Tibial nerve (tissue), 4 donors: ENCODE measurements around the gene ILF2. TPM values are rescaled to one million over a fixed set of nuclear protein-coding genes. Genes with fewer than 3 reads are reported as not detected.

Experiments used
- DNase-seq, 2 donors: peaks; one replicate each; pipeline ENCODE4 v3.0.0-alpha.2; 2019; ENCODE audit warnings: low spot score in 2 of 2
- H3K27ac ChIP-seq, 4 donors: fragments of 200-600 bp; sonication (generic) in 3 of 4; one replicate each; pipeline ENCODE4 v1.5.1; 2017 to 2019; ENCODE audit warnings: mild to moderate bottlenecking in 1 of 4
- H3K27me3 ChIP-seq, 2 donors: fragments of 200-600 bp; sonication (generic) in 1 of 2; one replicate each; pipeline versions ENCODE4 v1.5.1 to v1.6.0; 2017 to 2019
- H3K36me3 ChIP-seq, 3 donors: fragments of 200-600 bp; sonication (generic); one replicate each; pipeline ENCODE4 v1.5.1; 2018 to 2019
- H3K4me1 ChIP-seq, 4 donors: fragments of 200-600 bp; sonication (generic) in 3 of 4; one replicate each; pipeline ENCODE4 v1.5.1; 2017 to 2019
- H3K4me3 ChIP-seq, 4 donors: fragments of 200-600 bp; sonication (generic) in 3 of 4; one replicate each; pipeline ENCODE4 v1.5.1; 2017 to 2019; ENCODE audit warnings: mild to moderate bottlenecking in 1 of 4, moderate library complexity in 1 of 4
- H3K9me3 ChIP-seq, 4 donors: fragments of 200-600 bp; sonication (generic) in 3 of 4; one replicate each; pipeline ENCODE4 v1.5.1; 2017 to 2019
- EP300 ChIP-seq, 2 donors: sonication (generic); formaldehyde crosslinking; IDR thresholded peaks; one replicate each; pipeline ENCODE4 v1.6.1; 2017; ENCODE audit warnings: antibody characterized with exemption in 2 of 2, mild to moderate bottlenecking in 1 of 2
- POLR2A ChIP-seq, 2 donors: fragments of 450-650 bp; IDR thresholded peaks; one replicate each; pipeline ENCODE4 v1.6.1; 2017; ENCODE audit warnings: antibody characterized with exemption in 2 of 2, mild to moderate bottlenecking in 2 of 2, moderate library complexity in 2 of 2
- WGBS, 2 donors: methylation state at CpG; one replicate each; pipeline ENCODE4 v1.1.5; 2018; 5-methylcytosine and 5-hydroxymethylcytosine counted together
- small RNA-seq: library from RNA; depleted of rRNA; stranded (forward); fragments of <200 nt; gene quantifications from one replicate; pipeline ENCODE3, GENCODE V24; 2016
- total RNA-seq, 4 donors: library from RNA; depleted of rRNA; stranded (reverse); fragments of >200 nt; gene quantifications; one replicate each; pipeline ENCODE4 v1.1.0, GENCODE V29; 2016
- TF ChIP-seq, protein P1 (sequence below), 5 experiments: fragments of 200-600 bp in 3 of 5; fragments of 450-650 bp in 2 of 5; sonication (generic) in 3 of 5; IDR thresholded peaks; one replicate each; pipeline ENCODE4 v1.5.1; 2016 to 2019; ENCODE audit warnings: antibody characterized with exemption in 5 of 5, mild to moderate bottlenecking in 3 of 5, moderate library complexity in 2 of 5

Gene ILF2
- total RNA-seq, 4 donors from 2014 or later: 62.8 to 102 (median 76.7) TPM

- WGBS, 2 donors: 74 to 85% methylated on average over 2 of the region's 2 CpGs
- Histone ChIP-seq H3K36me3 (peaks cover 0 to 13% (median 0%) of the 10 kb centered on the region in 3 donors), H3K4me3 (no peak overlapping the region), H3K27ac (peak overlapping the region in 3 of 4 donors; percentile 40 to 99 (median 92)), H3K4me1 (peaks cover 0 to 56% (median 44%) of the 10 kb centered on the region in 4 donors), H3K9me3 (no peaks in the 10 kb centered on the region), H3K27me3 (no peaks in the 10 kb centered on the region)
- TF ChIP-seq EP300 (IDR thresholded peaks at IDR 0.05) (no peak), POLR2A (IDR thresholded peaks at IDR 0.05) (no peak)
- TF ChIP-seq, protein P1, sequence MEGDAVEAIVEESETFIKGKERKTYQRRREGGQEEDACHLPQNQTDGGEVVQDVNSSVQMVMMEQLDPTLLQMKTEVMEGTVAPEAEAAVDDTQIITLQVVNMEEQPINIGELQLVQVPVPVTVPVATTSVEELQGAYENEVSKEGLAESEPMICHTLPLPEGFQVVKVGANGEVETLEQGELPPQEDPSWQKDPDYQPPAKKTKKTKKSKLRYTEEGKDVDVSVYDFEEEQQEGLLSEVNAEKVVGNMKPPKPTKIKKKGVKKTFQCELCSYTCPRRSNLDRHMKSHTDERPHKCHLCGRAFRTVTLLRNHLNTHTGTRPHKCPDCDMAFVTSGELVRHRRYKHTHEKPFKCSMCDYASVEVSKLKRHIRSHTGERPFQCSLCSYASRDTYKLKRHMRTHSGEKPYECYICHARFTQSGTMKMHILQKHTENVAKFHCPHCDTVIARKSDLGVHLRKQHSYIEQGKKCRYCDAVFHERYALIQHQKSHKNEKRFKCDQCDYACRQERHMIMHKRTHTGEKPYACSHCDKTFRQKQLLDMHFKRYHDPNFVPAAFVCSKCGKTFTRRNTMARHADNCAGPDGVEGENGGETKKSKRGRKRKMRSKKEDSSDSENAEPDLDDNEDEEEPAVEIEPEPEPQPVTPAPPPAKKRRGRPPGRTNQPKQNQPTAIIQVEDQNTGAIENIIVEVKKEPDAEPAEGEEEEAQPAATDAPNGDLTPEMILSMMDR (IDR thresholded peaks at IDR 0.05): no peak
- no peak for DNase-seq
Measured at GRCh38 chr1:153614189-153614900, 56.4 kb downstream of the ILF2 start.

GRCh38 chr1:153613406-153613805 lies 57.4 kb downstream of the ILF2 start:
- peak overlapping the region in 2 of 4 donors; percentile 54 to 66 for H3K4me3 ChIP-seq
- H3K4me1 ChIP-seq: peaks cover 0 to 66% (median 48%) of the 10 kb centered on the region in 4 donors
- peak overlapping the region; percentile 88 to 99 (median 94) for H3K27ac ChIP-seq
- no peaks in the 10 kb centered on the region for H3K9me3 ChIP-seq
- H3K36me3 ChIP-seq: peaks cover 0 to 4% (median 0%) of the 10 kb centered on the region in 3 donors
- TF ChIP-seq EP300 (IDR thresholded peaks at IDR 0.05): no peak
- TF ChIP-seq, protein P1 (IDR thresholded peaks at IDR 0.05): no peak
- TF ChIP-seq POLR2A (IDR thresholded peaks at IDR 0.05): no peak
- H3K27me3 ChIP-seq: no peaks in the 10 kb centered on the region
- no peak for DNase-seq
- WGBS, 2 donors: 59 to 74% methylated on average over 3 to 5 of the region's 5 CpGs

DNA sequence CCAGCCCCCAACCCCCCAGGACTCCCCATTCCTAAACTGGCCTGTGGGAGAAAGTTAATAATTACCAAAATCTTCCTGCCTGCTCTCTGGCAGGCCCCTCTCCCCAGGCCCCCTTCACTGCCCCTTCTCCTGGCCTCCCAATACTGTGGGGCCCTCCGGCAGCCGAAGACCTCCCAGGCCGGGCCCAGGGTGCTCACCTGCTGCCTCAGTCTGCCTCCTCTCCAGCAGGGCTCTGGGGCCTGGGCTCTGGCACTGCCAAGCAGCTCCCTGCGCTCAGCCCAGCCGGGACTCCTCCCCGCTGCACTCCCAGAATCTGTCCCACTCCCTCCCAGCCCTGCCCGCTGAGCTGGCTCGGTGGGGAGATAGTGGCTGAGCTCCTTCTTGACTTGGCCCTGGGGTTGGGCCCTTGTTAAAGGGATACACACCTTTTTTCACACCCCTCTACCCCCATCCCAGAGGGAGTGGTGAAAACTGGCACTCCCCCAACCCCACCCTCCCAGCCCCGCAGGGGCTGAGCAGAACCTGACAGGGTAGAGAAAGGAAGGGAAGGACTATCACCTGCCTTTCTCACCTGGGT lies 58.0 kb downstream of the ILF2 start, which contains the start of gene S100A16:
Gene S100A16 (minus strand): TSS at position 383 of the 577 bp plus-strand sequence. CDS start 4,986 bp downstream, outside the sequence.
- Histone ChIP-seq H3K36me3 (no peaks in the 10 kb centered on the region), H3K27me3 (no peaks in the 10 kb centered on the region), H3K4me3 (peak within 1 kb of the TSS; percentile 45 to 66 (median 58)), H3K27ac (peak within 1 kb of the TSS; percentile 88 to 99 (median 94)), H3K9me3 (no peaks in the 10 kb centered on the region), H3K4me1 (peaks cover 0 to 71% (median 54%) of the 10 kb centered on the region in 4 donors)
- DNase-seq: peak; percentile 56 to 59
- TF ChIP-seq, protein P1 (IDR thresholded peaks at IDR 0.05): no peak
- peak in 1 of 2 donors; percentile 78 for TF ChIP-seq EP300 (IDR thresholded peaks at IDR 0.05)
- TF ChIP-seq POLR2A (IDR thresholded peaks at IDR 0.05): peak; percentile 33 to 66
- WGBS, 2 donors: 35% methylated on average over 9 of the region's 9 CpGs

- H3K9me3 ChIP-seq: no peaks in the 10 kb centered on the region
- no peaks in the 10 kb centered on the region for H3K27me3 ChIP-seq
- peak overlapping the region; percentile 88 to 99 (median 94) for H3K27ac ChIP-seq
- H3K4me3 ChIP-seq: peak overlapping the region; percentile 45 to 66 (median 58)
- no peak for TF ChIP-seq EP300 (IDR thresholded peaks at IDR 0.05)
- TF ChIP-seq, protein P1 (IDR thresholded peaks at IDR 0.05): no peak
- TF ChIP-seq POLR2A (IDR thresholded peaks at IDR 0.05): no peak
- H3K4me1 ChIP-seq: peaks cover 0 to 77% (median 54%) of the 10 kb centered on the region in 4 donors
- no peak for DNase-seq
- 37% methylated on average over 11 of the region's 11 CpGs for WGBS, 2 donors
- H3K36me3 ChIP-seq: peaks cover 0 to 6% (median 0%) of the 10 kb centered on the region in 3 donors
Measured at GRCh38 chr1:153612111-153612754, 58.6 kb downstream of the ILF2 start.

Small RNAs within 50 kb of the gene (small RNA-seq; reads per million reads assigned to genes)
- gene MIR8083 (not detected), gene RN7SL372P (not detected)

Other genes with a start within 250 kb of the ILF2 start
- gene S100A7, start 210.3 kb downstream of the ILF2 start, total RNA-seq: 10 to 100 TPM in 1 of 4 donors, not detected in 3; 22.9 TPM
- gene S100A6, start 135.0 kb downstream of the ILF2 start, total RNA-seq: 1,000 to 10,000 TPM in 2 of 4 donors, 100 to 1,000 TPM in 2; 651 to 1,173 (median 946) TPM
- not detected for gene S100A5, start 130.1 kb downstream of the ILF2 start, total RNA-seq
- 100 to 1,000 TPM; 398 to 439 (median 420) TPM for gene S100A4, start 125.2 kb downstream of the ILF2 start, total RNA-seq
- gene S100A3, start 121.7 kb downstream of the ILF2 start, total RNA-seq: 1 to 10 TPM in 2 of 4 donors, not detected in 2; 1.1 to 2.7 TPM
- 10 to 100 TPM in 1 of 4 donors, 1 to 10 TPM in 2, not detected in 1; 2.3 to 12.6 (median 4.2) TPM for gene S100A2, start 105.1 kb downstream of the ILF2 start, total RNA-seq
- gene S100A16, start 57.9 kb downstream of the ILF2 start, total RNA-seq: 100 to 1,000 TPM in 2 of 4 donors, 10 to 100 TPM in 2; 45.5 to 120 (median 77.1) TPM
- 10 to 100 TPM in 1 of 4 donors, not detected in 3; 15.3 TPM for gene S100A14, start 54.7 kb downstream of the ILF2 start, total RNA-seq
- gene S100A13, start 43.5 kb downstream of the ILF2 start, total RNA-seq: 100 to 1,000 TPM in 3 of 4 donors, 10 to 100 TPM in 1; 74.4 to 151 (median 121) TPM
- gene S100A1, start 42.6 kb downstream of the ILF2 start, total RNA-seq: 100 to 1,000 TPM in 1 of 4 donors, 10 to 100 TPM in 3; 41.4 to 102 (median 69.2) TPM
- gene CHTOP, start 36.9 kb downstream of the ILF2 start, total RNA-seq: 10 to 100 TPM; 49.0 to 66.6 (median 56.5) TPM
- gene SNAPIN, start 12.3 kb downstream of the ILF2 start, total RNA-seq: 10 to 100 TPM; 34.1 to 59.9 (median 43.7) TPM
- 10 to 100 TPM; 36.9 to 87.5 (median 58.4) TPM for gene NPR1, start 7.7 kb upstream of the ILF2 start, total RNA-seq
- gene INTS3, start 57.1 kb upstream of the ILF2 start, total RNA-seq: 10 to 100 TPM; 66.6 to 79.5 (median 71.3) TPM
- gene SLC27A3, start 104.4 kb upstream of the ILF2 start, total RNA-seq: 10 to 100 TPM; 38.5 to 89.4 (median 59.2) TPM